Measurements from ENCODE around the gene LPCAT3. TPM values are rescaled to one million over a fixed set of nuclear protein-coding genes. Genes with fewer than 3 reads are reported as not detected.

The LPCAT3 gene
- total RNA-seq, 1 donor from 2014 or later: 34.4 TPM

- no peaks in the 10 kb centered on the region for H3K27me3 Mint-ChIP-seq
- H3K9me3 Mint-ChIP-seq: no peaks in the 10 kb centered on the region
Observed at GRCh38 chr12:6952863-6953441, 65.3 kb downstream of the LPCAT3 start.

GRCh38 chr12:6952121-6952862 is 66.0 kb downstream of the LPCAT3 start:
- Mint-ChIP-seq H3K27me3 (no peaks in the 10 kb centered on the region), H3K9me3 (no peaks in the 10 kb centered on the region), H3K4me3 (no peak overlapping the region), H3K36me3 (peaks cover 4% of the 10 kb centered on the region), H3K27ac (no peak overlapping the region), H3K4me1 (ENCODE audit: unreplicated experiment) (peaks cover 5% of the 10 kb centered on the region)
- no peak for DNase-seq (ENCODE audit: extremely low spot score, unreplicated experiment)
- no peak for TF ChIP-seq CTCF (conservative IDR thresholded peaks at IDR 0.05)

More at GRCh38 chr12:6952863-6953441, 65.3 kb downstream of the LPCAT3 start:
- no peak for TF ChIP-seq CTCF (conservative IDR thresholded peaks at IDR 0.05)
- Mint-ChIP-seq H3K4me3 (no peak overlapping the region), H3K36me3 (peaks cover 4% of the 10 kb centered on the region), H3K4me1 (ENCODE audit: unreplicated experiment) (peaks cover 5% of the 10 kb centered on the region), H3K27ac (no peak overlapping the region)
- DNase-seq (ENCODE audit: extremely low spot score, unreplicated experiment): no peak

GRCh38 chr12:6951551-6952120 is 66.6 kb downstream of the LPCAT3 start:
- H3K9me3 Mint-ChIP-seq: no peaks in the 10 kb centered on the region
- H3K27me3 Mint-ChIP-seq: no peaks in the 10 kb centered on the region
- H3K4me3 Mint-ChIP-seq: no peak overlapping the region
- no peak for TF ChIP-seq CTCF (conservative IDR thresholded peaks at IDR 0.05)
- no peak for DNase-seq (ENCODE audit: extremely low spot score, unreplicated experiment)
- H3K27ac Mint-ChIP-seq: no peak overlapping the region
- H3K36me3 Mint-ChIP-seq: peaks cover 4% of the 10 kb centered on the region
- peaks cover 5% of the 10 kb centered on the region for H3K4me1 Mint-ChIP-seq (ENCODE audit: unreplicated experiment)

- Mint-ChIP-seq H3K4me3 (no peak within 1 kb of the TSS), H3K9me3 (no peaks in the 10 kb centered on the region), H3K4me1 (ENCODE audit: unreplicated experiment) (peaks cover 5% of the 10 kb centered on the region), H3K27me3 (no peaks in the 10 kb centered on the region), H3K36me3 (peaks cover 4% of the 10 kb centered on the region), H3K27ac (peak within 1 kb of the TSS; percentile 5)
- TF ChIP-seq CTCF (conservative IDR thresholded peaks at IDR 0.05): no peak
- no peak for DNase-seq (ENCODE audit: extremely low spot score, unreplicated experiment)
Observed at GRCh38 chr12:6950811-6951540, 67.3 kb downstream of the LPCAT3 start, which contains the start of gene PTPN6. Gene PTPN6 (plus strand): TSS chr12:6951356. CDS start chr12:6951513, 157 bp downstream.

- Mint-ChIP-seq H3K27ac (peak overlapping the region; percentile 5), H3K4me3 (no peak overlapping the region), H3K4me1 (ENCODE audit: unreplicated experiment) (peaks cover 5% of the 10 kb centered on the region), H3K27me3 (no peaks in the 10 kb centered on the region), H3K36me3 (peaks cover 4% of the 10 kb centered on the region), H3K9me3 (no peaks in the 10 kb centered on the region)
- DNase-seq (ENCODE audit: extremely low spot score, unreplicated experiment): no peak
- peak; percentile 61 for TF ChIP-seq CTCF (conservative IDR thresholded peaks at IDR 0.05)
Observed at GRCh38 chr12:6950401-6950801, 67.9 kb downstream of the LPCAT3 start.

Data from type B pancreatic cell (in vitro differentiated cells).